NCI-H460 (cell line): ENCODE data around the gene PRR20G. TPM values are rescaled to one million over a fixed set of nuclear protein-coding genes. Genes with fewer than 3 reads are reported as not detected.

ENCODE experiments used
- DNase-seq: peaks from one replicate; pipeline ENCODE4 v3.0.0-alpha.2; 2016; ENCODE audit warnings: low read depth; ENCODE audit errors: extremely low read depth
- total RNA-seq: library from RNA; depleted of rRNA; stranded (reverse); fragments of >200 nt; shearing (Covaris generic); gene quantifications from 2 replicates; pipeline ENCODE4 v1.2.3, GENCODE V29; 2014

Gene PRR20G
- total RNA-seq, 1 experiment from 2014 or later = not detected

DNA sequence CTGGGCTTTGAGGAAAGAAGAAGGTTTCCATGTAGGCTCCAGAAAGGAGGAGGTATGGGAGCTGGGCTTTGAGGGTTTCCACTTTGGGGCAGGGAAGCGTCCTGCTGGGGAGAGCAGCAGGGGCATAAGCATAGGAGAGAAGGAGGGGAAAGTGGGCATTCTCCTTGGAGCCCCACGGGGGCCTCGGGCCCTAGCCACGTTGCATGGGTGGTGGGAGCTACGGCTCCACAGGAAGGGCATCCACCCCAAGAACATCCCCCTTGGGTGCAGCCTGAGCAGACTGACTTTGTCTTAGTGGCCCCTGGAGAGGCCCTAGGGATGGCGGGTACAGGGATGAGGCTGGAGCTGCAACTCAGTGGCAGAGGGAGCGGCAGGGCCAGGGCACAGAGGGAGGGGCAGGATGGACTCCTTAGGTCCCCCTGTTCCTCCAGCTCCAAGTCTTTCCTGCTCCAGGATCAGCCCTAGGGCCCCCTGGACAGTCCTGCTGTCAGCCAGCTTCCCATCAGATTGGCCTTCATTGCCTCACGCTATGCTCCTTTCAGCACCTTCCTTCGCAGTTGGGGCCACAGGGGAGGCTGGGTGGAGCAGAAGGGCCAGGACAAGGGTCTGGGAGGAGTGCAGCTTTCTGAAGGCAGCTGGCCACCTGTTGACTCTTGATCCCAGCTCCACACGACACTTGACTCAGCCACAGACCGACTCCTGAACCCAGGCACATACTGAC, 22.9 kb downstream of the PRR20G start:
- DNase-seq = no peak

DNA sequence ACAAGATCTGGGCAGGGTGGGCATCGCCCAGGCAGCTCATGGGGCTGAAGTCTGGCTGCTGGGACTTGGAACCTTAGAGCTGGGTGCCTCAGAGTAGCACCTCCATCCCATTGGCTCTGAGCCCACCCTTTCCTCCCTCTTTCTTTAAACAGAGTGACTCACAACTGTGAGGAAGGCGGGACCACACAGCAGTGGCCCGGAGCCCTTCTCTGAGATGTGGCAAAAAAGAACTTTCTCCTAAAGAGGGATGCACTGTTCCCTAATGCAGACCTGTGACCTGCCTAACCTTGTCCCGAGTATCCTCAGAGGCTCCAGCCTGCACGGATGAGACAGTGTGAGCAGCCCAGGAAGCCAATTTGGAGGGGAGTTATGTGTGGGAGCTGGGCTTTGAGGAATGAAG, 23.6 kb downstream of the PRR20G start:
- DNase-seq = no peak

DNA sequence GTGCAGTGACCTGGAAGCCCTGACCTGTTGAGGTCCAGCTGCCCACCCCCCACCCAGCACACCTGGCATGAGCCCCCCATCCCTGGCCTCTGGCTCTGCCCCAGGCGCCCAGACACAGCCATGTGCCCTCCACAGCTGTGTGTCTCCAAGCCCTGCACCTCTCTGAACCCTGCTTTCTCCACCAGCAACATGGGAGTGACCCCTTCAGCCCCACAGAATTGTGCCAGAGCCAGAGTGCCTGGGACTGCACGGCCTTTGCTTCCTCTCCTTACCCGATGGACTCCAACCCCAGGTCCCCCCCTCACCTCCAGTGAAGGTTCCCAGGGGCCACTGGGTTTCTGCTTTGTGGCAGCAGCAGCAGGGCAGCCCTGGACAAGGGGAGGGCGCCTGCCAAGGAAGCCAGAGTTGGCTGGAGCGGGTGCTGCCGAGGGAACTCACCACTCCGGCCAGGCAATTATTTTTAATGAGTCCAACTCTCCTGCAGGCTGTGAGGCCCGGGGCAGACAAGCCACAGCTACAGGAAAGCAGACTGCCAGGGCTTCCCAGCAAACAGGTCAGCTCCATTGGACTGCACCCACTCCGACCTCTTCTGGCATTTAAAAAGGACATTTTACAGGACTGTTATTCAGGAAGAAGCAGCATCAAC, 24.1 kb downstream of the PRR20G start:
- DNase-seq = no peak

DNA sequence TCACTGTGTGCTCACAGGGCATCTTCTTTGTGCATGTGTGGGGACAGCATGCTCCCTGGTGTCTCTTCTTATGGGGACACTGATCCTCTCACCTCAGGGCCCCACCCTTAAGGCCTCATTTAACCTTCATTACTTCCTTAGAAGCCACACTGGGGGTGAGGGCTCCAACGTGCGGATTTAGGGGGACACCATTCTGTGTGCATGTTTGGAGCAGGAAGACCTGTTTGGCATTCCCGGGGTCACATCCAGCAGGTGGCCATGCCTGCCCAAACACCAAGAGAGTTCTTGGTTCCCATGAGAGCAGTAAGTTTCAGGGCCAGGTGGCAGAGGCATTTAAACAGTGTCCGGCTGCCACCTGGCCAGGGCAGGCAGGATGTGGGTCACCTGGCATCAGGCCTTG, 24.8 kb downstream of the PRR20G start:
- DNase-seq = no peak

DNA sequence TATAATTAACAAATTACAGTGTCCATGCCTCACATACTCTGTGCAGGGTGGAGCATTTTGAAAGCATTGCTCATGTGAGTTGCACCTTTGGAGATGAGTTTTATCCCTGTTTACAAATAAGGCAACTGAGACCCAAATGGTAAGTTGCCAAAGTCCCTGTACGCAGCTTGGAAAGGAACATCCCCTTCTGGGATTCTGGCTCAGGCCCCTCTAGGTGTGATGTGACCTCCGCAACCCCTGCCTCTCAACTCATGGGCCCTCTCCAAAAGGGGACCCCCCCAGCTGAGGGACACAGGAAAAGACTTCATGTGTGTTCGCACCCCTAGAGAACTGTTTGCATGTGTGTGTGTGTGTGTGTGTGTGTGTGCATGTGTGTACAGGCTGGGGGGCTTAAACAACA, 25.3 kb downstream of the PRR20G start:
- DNase-seq = no peak

DNA sequence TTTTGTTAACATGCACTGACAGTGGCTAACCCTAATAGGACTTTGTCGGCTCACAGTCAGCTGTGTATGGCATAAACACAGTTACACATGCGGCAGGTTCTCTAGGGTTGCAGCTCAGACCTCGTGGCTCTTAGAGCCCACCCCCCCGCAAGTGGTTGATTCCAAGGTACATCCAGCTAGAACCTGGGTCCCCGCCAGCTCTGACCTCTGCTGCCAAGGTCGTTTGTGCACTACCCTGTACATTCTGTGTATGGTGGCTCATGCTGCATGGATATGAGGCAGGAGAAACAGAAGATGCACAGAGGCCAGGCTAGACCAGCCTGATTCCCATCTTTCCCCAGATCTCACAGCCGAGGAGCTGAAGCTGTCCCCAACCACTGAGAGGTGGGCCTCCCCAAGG, 25.9 kb downstream of the PRR20G start:
- DNase-seq = no peak

DNA sequence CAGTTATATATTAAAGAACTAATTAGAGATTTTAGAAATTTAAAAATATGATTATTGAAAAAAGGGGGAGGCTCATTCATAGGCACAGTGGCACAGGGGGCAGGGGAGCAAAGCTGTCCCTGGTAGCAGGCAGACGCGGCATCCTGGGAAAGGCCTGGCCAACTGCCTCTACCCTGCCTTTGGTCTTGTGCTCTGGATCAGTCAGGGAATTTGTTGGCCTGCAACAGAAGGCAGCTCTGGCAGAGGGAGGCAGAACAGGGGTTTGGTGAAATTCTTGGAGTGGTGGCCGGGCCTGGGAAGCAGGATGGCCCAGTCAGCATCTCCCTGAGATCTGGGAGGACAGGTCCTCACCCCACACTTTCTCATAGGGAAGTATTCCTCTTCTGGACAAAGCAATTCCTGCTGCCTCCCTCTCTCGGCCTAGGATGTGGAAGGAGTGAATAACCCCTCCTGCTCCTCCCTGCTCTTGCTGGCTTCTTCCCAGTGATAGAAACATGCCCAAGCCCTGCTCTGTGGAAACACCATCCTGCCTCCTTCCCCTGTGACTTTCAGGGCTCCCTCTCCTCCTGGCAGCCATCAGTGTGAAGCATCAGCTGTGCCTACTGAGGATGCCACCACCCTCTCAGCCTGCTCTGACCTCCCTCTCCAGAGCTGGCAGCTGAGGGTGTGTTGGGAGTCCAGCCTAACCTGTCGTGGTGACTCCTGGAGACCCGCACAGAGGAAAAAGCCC, 26.9 kb downstream of the PRR20G start:
- DNase-seq = no peak

DNA sequence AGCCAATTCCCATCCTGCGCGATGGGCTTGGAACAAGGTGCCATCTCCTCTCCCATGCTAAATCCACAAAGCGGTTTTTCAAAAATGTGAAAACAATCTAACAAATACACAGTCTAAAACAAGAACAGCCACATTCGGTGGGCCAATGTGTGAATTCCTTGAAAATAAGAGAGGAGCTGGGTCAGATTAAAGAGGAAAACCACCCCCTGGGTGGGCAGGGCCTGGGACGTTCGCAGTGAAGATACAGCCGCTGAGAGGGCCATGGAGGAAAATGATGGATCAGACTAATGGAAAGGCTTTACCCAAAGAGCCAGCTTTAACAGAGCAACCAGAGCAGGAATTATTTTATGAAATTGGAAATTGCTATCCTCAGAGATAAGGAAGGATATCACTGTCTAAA, 27.4 kb downstream of the PRR20G start:
- DNase-seq = no peak

DNA sequence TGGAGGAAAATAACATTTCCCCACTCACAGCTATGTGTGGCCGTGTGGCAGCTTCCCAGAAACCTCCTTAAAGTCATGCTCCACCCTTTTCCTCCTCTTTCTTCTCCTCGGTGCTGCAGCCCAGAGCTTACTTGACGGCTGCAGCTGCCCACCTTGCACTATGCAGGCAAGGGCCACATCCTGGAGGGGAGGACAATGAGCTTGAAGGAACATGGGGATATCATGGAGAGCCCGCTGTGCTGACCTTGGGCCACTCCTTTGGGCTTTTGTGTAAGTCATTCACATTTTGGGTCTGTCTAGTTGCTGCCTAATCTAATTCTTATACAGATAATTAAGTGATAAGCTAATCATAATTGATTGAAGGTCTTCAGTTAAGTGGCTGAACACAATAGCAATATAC, 28.0 kb downstream of the PRR20G start:
- no peak for DNase-seq

DNA sequence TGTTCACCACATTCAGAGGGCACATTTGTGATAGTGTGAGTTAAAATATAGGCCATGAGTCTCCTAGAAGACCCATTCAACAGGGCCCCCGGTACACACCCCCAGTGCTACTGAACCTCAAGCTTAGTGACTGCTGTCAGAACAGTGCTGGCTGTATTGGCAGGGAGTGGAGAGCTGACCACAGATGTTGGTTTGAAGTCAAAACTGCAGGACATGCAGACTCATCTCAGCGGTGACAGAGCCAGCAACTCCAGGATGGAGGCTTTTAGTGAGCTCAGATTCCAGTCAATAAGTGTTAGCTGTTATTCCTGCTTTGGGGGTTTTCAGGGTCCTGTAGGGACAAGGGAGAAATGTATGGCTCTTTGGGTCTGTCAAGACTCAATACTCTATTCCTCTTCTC, 29.1 kb downstream of the PRR20G start:
- DNase-seq = no peak

DNA sequence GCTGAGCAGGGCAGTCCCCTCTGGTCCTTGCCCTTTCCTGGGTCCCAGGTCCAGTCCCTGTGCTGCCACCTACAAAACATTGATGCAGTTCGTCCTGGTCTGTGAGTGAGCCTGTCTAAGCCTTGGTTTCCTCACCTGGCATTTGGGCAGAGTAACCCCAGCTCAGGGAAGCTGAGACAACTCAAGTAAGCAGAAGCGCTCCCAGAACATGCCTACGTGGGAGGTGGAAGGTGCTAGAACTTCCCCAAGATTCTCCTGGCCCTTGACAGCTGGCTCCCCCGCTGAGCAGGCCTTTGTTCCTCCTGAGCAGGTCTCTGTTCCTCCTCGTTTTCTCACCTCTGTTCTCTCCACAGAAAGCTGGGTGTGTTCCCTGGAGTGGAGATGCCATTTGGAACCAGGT, 30.5 kb downstream of the PRR20G start:
- no peak for DNase-seq

DNA sequence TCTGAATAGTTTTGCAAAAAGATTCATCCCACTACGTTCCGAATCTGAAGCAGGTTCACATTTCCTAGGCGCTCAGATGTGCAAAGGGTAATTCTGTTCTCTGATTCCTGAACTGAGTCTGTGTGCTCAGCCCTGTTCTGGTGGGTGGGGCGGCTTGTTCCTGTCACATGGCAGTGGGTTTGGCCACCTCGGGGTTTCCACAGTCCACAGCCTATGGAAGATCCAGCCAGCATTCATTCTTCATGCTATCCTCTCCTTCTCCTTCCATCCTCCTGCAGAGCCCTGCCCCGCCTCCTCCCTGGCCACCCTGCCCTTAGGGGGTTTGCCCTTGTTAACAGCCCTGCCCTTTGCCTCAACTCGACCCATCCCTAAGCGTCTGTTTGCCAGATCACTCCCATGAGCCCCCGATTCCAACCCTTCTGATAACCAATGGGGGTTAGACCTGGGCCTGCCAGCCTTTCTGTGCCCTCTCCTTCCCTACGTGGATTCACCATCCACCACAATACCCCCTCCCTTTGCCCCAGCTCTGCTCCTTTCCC, 31.0 kb downstream of the PRR20G start:
- DNase-seq = no peak

DNA sequence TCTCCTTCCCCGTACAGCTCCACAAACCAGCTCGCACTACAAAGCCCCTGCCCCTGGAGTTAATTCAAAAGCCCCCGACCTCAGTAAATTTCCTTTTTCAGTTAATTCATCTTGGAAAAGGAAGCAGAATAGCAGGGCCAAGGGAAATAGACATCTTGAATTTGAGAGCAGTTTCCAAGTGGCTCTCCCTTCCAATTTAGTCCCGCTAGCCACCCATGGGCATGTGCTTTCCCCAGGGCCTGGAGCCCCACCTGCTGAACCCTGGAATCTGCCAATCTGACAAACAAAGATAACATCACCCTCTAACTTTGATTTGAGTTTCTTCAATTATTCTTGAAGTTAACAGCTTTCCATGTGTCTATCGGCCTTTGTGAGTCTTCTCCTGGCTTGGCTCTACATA, 31.7 kb downstream of the PRR20G start:
- no peak for DNase-seq

DNA sequence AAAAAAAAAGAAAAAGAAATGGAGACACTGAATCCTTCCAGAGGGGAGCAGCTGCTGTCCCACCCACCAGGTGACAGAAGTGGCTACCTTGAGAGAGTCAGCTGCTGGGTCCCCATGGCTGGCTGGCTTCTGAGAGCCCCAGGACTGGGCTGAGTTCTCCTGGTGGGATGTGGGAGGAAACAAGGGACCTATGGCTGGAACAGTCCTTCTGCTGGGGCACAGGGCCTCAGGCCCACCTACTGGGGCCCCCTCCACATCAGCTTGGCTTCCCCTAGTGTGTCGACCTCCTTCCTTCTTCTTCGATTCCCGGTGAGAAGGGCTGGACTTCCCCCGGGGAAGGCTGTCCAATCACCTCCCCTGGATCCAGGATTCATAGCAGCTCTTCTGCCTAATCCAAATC, 32.3 kb downstream of the PRR20G start:
- no peak for DNase-seq

DNA sequence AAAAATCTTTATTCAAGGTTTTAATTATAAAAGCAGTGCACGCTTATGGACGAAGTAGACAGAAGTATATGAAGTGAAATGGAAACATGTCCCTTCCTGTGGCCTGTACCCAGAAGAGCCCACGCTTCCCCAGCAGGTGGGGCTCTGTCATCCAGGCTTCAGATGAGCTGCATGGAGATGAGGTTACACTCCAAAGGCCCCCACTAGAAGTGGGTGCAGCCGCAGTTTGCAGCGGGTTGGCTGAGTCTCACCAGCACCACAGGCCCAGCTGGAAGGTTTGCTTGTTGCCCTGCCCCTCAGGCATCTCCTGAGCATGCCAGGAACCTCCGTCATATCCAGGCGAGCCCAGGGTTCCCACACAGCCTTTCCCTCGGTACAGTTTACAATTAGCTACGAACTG, 33.1 kb downstream of the PRR20G start:
- no peak for DNase-seq

DNA sequence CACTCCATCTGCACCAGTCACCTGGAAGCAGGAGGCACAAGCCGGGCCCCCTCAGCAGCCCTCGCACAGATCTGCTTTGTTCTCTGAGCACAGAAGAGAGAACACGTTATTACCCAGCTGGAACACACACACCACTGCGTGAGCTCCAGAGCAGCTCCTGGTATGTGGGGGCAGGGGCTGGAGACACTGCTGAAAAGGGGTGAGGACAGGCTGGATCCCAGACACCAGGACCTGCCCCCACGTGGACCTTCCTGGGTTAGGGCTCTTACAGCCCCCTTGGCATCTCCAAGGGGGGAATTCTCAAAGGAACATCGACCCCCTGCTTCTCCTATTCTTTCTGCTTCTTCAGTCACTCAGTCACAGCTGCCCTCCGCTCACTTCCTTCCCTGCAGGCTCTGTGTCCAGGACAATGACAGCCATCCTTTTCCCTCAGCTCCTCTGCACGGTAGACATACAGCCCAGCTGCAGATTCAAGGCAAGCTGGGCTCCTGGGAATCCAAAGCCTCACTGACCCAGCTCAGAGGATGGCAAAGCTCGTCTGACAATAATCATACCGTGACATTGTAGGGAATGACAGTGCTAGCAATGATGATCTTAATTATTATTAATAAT, 33.7 kb downstream of the PRR20G start:
- DNase-seq = no peak

DNA sequence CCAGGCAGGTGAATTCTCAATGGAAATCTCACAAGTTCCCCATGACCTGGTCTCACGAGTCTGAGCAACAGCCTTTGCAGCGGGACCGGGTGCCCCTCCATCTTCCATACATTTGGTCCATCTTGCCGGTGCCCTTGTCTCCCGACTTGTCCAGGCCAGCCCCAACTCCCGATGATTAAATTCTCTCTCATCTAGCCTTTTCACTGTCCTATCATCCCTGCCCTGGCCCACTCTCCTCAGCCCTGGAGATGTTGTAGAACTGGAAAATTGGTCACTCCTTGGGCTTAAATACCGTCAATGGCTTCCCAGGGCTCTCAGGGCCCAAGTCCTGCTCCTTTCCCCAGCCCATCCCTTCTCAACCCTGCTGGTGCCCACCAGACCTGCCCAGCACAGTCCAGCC, 34.4 kb downstream of the PRR20G start:
- DNase-seq = no peak

DNA sequence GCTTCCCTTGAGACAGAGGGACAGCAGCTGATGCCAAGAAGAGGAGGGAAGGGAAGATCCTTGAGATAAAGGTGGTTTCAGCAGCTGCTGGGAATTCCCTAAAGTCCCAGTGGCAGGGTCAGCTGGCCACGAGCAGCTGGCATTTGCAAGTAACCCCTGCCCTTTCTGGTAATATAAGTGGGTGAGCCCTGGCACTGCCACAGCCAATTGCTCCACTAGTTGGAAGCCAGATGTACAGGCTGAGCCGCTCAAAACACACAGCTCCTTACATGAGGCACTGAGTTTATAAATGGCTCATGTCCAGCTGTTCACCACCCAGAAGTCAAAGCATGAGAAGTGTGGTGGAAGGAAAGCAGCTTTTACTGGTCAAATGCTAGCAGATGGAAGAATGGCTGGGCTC, 35.4 kb downstream of the PRR20G start:
- no peak for DNase-seq

DNA sequence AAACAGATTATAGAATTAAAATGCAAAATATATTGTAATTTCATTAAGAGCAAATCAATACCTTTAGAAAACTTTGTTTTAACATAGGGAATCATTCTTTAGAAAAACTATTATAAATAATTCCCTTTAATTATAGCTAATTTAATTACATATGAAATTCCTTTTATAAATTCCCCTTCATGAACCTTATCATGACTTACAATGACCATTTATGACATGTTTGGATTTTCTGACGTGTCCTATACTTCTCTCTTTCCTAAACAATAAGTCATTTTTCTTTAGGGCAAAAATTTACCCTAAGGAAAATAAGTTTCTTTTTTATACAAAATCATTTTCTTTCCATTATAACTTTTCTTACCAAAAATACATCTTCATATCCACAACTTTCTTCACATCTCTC, 37.8 kb downstream of the PRR20G start:
- no peak for DNase-seq

DNA sequence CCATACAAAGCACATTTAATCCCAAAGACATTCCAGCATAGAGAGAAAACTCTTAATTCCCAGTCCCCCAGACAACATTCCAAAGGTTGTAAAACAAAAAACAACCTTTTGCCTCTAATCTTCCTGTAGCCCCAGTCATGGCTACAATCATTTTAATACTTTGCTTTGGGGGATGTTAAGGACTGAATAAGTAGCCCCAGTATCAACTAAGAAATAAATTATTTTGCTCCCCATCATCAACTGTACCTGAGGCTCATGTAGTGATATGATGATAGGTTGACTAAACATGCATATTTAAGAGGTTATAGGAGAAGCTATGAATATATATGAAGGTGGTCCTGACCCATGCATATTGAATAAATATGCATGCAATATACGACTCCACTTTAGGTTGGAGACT, 40.6 kb downstream of the PRR20G start:
- no peak for DNase-seq

DNA sequence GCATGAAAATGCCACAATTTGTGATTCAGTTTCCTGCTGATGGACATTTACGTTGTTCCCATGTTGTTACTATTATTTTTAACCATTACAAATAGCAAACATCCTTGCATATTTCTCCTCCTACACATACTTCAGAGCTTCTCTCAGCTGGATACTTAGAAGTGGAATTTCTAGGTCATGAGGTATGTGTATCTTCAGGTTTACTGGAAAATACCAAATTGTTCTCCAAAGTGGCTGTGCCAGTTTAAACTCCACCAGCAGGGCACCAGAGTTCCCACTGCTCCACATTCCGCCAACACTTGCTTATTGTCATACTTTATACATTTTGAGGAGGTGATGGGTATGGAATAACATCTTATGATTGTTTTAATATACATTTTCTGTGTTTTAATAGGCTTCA, 49.2 kb downstream of the PRR20G start:
- no peak for DNase-seq
